Ectodermal cell (in vitro differentiated cells): Measurements from ENCODE around the gene COG3.

Experiments
- H3K27ac ChIP-seq: 2 replicates; pipeline ENCODE4 v1.7.0; 2013; ENCODE audit warnings: mild to moderate bottlenecking, low read depth, low read length; ENCODE audit not compliant: insufficient read depth, poor library complexity, severe bottlenecking
- H3K27me3 ChIP-seq: 2 replicates; pipeline ENCODE4 v1.7.0; 2013; ENCODE audit warnings: mild to moderate bottlenecking, low read length; ENCODE audit not compliant: insufficient read depth, control insufficient read depth, poor library complexity, severe bottlenecking
- H3K36me3 ChIP-seq: one replicate; pipeline ENCODE4 v1.7.0; 2013; ENCODE audit warnings: low read length; ENCODE audit not compliant: control insufficient read depth, insufficient read depth
- H3K4me1 ChIP-seq: one replicate; pipeline ENCODE4 v1.7.0; 2013; ENCODE audit warnings: low read length; ENCODE audit not compliant: control insufficient read depth, insufficient read depth
- H3K4me3 ChIP-seq: 2 replicates; pipeline ENCODE4 v1.7.0; 2013; ENCODE audit warnings: low read depth, low read length, control low read depth; ENCODE audit not compliant: insufficient read depth
- H3K9me3 ChIP-seq: 2 replicates; pipeline ENCODE4 v1.7.0; 2013; ENCODE audit warnings: mild to moderate bottlenecking, low read length, moderate library complexity; ENCODE audit not compliant: control insufficient read depth
- WGBS, 2 experiments: methylation state at CpG; one replicate each; pipeline ENCODE4 v1.1.7; 2013; ENCODE audit warnings: missing lambda C conversion rate in 2 of 2; 5-methylcytosine and 5-hydroxymethylcytosine counted together

Gene COG3

DNA sequence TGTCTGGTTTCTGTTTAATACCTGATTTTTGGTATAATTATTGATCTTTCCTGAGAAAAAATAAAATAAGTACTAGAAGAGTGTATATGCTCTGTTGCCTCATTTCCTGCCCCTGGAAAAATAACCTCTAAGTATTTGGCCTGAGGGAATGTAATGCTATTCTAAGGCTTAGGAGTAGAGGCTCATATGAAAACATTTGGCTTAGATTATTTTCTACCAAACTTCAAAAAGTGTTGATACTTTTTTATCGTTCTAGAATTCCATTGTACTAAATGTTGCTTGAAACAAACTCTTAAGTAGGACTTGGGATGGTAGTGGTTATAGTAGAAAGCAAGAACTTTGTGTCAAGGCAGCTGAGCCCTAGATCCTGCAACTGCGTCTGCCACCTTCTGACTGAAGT, 57.8 kb downstream of the COG3 start:
- Histone ChIP-seq H3K27ac (no peak overlapping the region), H3K4me3 (no peak overlapping the region), H3K9me3 (no peaks in the 10 kb centered on the region), H3K27me3 (no peaks in the 10 kb centered on the region), H3K36me3 (peaks cover 13% of the 10 kb centered on the region), H3K4me1 (no peaks in the 10 kb centered on the region)
- 94 to 97% methylated on average over 2 of the region's 2 CpGs for WGBS, 2 experiments

DNA sequence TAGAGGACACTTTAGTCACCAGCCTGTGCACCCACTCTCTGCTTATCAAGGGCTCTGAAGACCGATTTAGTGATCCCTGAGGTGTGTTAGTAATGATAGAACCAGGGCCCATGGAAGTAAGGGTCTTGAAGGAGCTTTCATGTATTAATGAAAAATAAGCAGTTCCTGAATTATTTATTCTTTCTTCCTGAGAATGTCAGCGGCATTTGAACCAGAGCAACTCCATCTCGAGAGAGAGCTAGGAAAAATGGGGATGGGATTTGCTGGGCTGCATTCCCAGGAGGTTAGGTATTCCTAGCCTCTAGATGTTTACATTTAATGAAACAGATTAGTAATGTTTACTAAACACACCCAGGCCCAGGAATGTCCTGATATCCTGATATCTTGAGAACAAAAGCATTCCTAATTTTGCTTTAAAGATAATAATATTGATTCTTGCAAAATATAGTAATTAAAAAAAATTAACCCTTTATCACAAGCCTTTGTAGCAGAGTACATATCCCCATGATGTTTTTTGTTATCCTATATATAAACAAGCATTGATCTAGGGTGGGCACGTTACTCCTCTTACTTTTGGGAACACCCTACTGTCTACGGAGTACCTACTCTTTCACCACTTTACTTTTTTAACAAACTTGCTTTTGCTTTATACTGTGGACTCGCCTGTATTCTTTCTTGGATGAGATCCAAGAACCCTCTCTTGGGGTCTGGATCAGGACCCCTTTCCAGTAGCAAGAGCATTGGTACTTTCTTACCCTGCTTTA, 63.1 kb downstream of the COG3 start:
- no peak overlapping the region for H3K27ac ChIP-seq
- no peaks in the 10 kb centered on the region for H3K4me1 ChIP-seq
- 92 to 96% methylated on average over 6 of the region's 6 CpGs for WGBS, 2 experiments
- no peak overlapping the region for H3K4me3 ChIP-seq
- no peaks in the 10 kb centered on the region for H3K27me3 ChIP-seq
- peaks cover 9% of the 10 kb centered on the region for H3K36me3 ChIP-seq
- H3K9me3 ChIP-seq = no peaks in the 10 kb centered on the region

DNA sequence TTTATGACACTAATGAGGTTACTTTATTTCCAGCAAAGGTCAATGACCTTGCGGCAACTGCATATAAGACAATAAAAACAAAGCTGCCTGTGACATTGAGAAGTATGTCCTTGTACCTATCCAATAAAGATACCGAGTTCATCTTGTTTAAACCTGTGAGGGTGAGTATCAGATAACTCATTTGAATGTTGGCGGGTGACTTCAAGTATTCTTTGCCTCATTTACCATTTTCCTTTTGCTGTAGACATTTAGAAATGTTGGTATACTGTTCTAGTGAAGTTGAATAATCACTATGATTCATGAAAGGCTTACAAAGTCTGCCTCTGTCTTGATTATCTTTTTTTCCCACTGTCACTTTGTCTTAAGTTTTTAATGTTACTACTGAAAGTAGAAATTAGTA, 65.0 kb downstream of the COG3 start:
- H3K36me3 ChIP-seq = peaks cover 9% of the 10 kb centered on the region
- no peaks in the 10 kb centered on the region for H3K9me3 ChIP-seq
- H3K4me3 ChIP-seq = no peak overlapping the region
- 98 to 100% methylated on average over 2 to 3 of the region's 3 CpGs for WGBS, 2 experiments
- H3K27me3 ChIP-seq = no peaks in the 10 kb centered on the region
- no peak overlapping the region for H3K27ac ChIP-seq
- no peaks in the 10 kb centered on the region for H3K4me1 ChIP-seq

DNA sequence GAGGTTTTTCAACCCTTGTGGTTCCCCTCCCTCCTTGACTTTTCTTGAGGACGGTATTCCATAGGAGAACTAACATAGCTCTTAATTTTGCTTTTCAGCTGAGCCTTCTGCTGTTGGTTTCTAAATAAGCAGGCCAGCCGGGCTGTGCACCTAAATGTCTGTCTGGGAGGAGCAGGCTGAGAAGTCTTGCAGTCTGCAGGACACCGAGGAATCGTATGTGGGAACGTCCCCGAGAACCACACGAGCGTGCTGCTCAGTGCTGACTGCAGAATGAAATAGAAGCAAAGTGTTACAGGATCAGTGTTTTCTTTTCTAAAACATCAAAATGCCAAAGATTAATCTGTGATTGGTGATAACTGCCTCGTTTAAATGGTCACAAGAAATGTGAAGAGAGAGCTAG, 69.9 kb downstream of the COG3 start:
- no peaks in the 10 kb centered on the region for H3K4me1 ChIP-seq
- no peaks in the 10 kb centered on the region for H3K9me3 ChIP-seq
- H3K4me3 ChIP-seq = no peak overlapping the region
- no peaks in the 10 kb centered on the region for H3K27me3 ChIP-seq
- WGBS, 2 experiments = 93 to 96% methylated on average over 9 of the region's 9 CpGs
- peaks cover 14% of the 10 kb centered on the region for H3K36me3 ChIP-seq
- no peak overlapping the region for H3K27ac ChIP-seq

DNA sequence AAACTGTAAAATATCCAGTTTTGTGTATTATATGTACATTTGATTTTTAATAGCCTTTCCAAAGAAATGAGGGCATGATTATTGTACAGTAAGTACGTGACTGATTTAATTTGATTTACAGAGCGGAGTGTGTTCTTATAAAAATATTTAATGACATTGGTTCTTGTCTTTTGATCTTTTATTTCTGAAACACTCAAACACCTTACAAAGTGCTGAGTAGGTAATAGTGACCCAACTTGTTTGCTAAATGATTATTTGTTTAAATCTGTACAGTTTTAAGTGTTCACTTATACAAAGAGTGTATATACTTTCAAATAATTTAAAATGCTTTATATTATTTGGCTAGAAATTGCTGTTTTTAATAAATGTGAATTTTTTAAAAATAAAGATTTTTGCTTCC, 71.5 kb downstream of the COG3 start:
- Histone ChIP-seq H3K27ac (no peak overlapping the region), H3K36me3 (peaks cover 10% of the 10 kb centered on the region), H3K4me1 (no peaks in the 10 kb centered on the region), H3K27me3 (no peaks in the 10 kb centered on the region), H3K4me3 (no peak overlapping the region), H3K9me3 (no peaks in the 10 kb centered on the region)
- 100% methylated on average over 2 of the region's 2 CpGs for WGBS, 2 experiments

DNA sequence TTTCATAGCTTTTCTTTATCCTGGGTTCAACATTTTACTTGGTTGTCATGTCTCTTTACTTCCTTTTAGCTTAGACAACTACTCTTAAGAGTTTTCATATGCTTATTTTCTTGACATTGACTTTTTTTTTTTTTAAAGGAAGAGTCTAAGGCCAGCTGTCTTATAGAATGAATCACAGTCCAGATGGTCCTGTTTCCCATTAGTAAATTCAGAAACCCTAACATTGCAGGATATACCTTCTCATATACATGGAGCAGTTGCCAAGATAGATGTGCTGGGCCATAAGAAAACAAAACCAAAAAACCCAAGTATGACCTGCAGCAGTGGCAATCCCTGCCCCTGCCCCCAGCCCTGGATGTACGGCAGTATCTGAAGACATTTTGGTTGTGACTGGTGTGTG, 72.8 kb downstream of the COG3 start:
- no peak overlapping the region for H3K4me3 ChIP-seq
- H3K9me3 ChIP-seq = no peaks in the 10 kb centered on the region
- H3K36me3 ChIP-seq = peaks cover 4% of the 10 kb centered on the region
- H3K27ac ChIP-seq = no peak overlapping the region
- WGBS, 2 experiments = 85 to 94% methylated on average over 1 of the region's 1 CpG
- H3K27me3 ChIP-seq = no peaks in the 10 kb centered on the region
- H3K4me1 ChIP-seq = no peaks in the 10 kb centered on the region

DNA sequence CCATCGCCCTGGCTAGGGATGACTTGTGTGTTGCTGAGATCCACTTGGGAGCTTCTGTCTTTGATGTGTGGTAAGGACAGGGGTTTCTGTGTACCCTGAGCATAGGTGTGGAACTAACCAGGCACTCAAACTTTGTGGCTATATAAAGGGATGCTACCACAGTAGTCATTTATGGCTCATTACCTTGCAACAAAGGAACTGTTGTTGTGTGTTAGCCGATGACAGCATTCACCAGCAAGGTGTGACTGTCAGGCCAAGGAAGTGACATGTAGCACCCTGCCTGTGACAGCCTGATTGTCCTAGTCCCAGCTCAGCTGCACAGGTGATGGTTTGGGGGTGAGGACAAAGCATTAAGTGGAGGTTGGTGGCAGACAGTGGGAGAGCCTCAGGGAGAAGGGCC, 73.6 kb downstream of the COG3 start:
- Histone ChIP-seq H3K27me3 (no peaks in the 10 kb centered on the region), H3K27ac (no peak overlapping the region), H3K4me1 (no peaks in the 10 kb centered on the region), H3K4me3 (no peak overlapping the region), H3K9me3 (no peaks in the 10 kb centered on the region), H3K36me3 (peaks cover 4% of the 10 kb centered on the region)
- 86 to 98% methylated on average over 2 of the region's 2 CpGs for WGBS, 2 experiments

DNA sequence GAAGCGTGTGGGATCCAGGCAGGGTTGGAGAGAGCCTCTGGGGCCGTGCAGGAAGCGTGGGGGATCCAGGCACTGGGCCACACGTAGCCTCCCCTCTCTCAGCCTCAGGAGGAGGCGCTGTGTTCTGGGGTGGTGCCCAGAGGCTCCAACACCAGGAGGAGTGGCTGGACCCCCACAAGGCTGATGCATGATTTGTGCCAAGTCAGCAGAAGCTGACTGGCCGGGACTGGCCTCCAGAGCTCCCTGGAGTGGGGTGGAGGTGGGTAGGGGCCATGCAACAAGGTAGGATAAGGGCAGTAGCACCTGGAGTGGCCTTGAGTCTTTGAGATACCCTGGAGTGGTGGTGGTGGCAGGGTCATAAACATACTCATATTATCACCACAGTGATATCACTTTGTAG, 75.5 kb downstream of the COG3 start:
- no peaks in the 10 kb centered on the region for H3K4me1 ChIP-seq
- 94% methylated on average over 6 of the region's 6 CpGs for WGBS, 2 experiments
- H3K36me3 ChIP-seq = peaks cover 4% of the 10 kb centered on the region
- H3K4me3 ChIP-seq = no peak overlapping the region
- no peak overlapping the region for H3K27ac ChIP-seq
- no peaks in the 10 kb centered on the region for H3K27me3 ChIP-seq
- no peaks in the 10 kb centered on the region for H3K9me3 ChIP-seq

DNA sequence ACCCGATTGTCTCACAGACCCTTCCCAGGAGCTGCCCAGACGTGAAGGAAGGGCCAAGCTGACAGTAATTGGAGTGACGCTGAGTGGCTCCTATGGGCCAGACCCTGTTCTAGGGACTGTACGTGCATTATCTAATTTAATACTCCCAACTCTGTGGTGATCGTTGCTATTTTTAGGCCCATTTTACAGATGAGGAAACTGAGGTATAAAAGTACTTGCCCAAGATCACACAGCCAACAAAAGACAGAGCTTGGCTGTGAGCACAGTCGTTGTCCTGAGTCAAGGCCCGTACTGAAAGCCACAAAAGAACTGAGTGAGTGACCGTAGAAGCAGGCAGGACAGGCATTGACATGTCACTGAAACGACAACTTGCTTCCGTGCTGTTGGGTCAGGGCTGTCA, 76.1 kb downstream of the COG3 start:
- Histone ChIP-seq H3K4me1 (no peaks in the 10 kb centered on the region), H3K9me3 (no peaks in the 10 kb centered on the region), H3K4me3 (no peak overlapping the region), H3K36me3 (peaks cover under 1% of the 10 kb centered on the region), H3K27me3 (no peaks in the 10 kb centered on the region), H3K27ac (no peak overlapping the region)
- 91 to 95% methylated on average over 10 of the region's 10 CpGs for WGBS, 2 experiments

DNA sequence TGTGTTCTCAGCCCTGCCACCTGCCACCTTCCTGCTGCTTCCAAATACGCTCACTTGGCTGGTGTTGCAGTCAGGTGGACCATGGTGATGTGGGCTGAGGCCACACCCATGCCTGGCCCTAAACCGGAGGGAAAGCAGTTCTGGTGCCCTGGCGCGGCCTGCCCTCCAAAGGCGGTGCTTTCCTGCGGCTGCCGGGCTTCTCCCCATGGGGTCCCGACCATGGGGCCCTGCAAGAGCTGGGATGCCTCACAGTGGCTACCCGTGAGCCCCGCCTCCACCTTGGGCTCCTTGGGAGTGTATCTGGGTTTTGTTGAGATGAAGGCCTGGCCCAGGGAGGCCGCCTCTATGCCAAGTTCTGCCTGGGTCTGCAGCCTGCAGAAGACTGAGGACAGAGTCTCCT, 77.1 kb downstream of the COG3 start:
- H3K27me3 ChIP-seq = no peaks in the 10 kb centered on the region
- no peak overlapping the region for H3K27ac ChIP-seq
- no peak overlapping the region for H3K4me3 ChIP-seq
- no peaks in the 10 kb centered on the region for H3K4me1 ChIP-seq
- no peaks in the 10 kb centered on the region for H3K9me3 ChIP-seq
- WGBS, 2 experiments = 87 to 89% methylated on average over 11 of the region's 11 CpGs
- no peaks in the 10 kb centered on the region for H3K36me3 ChIP-seq

DNA sequence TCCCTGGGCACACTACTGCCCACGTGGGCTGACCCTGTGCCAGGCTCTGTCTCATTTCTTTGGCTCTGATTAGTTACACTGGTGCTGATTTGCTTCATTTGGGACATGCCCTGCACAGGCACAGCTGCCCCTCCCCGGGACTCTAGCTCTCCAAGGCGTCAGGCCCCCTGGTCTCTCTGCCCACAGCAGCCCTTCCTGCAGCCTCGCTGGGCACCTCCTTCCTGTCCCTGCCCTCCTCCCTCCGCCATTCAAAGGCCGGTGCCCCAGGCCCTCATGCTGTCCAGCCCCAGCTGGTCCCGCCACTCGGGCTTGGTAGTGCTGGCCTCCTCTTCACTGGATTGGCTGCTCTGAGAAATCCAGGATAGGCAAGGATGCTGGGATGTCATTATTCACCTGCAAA, 77.7 kb downstream of the COG3 start:
- Histone ChIP-seq H3K36me3 (no peaks in the 10 kb centered on the region), H3K27ac (no peak overlapping the region), H3K4me1 (no peaks in the 10 kb centered on the region), H3K27me3 (no peaks in the 10 kb centered on the region), H3K9me3 (no peaks in the 10 kb centered on the region), H3K4me3 (no peak overlapping the region)
- WGBS, 2 experiments = 87 to 91% methylated on average over 8 of the region's 8 CpGs
